Esophagus muscularis mucosa (tissue), 4 donors: ENCODE measurements around the gene TMEM151A. TPM values are rescaled to one million over a fixed set of nuclear protein-coding genes. Genes with fewer than 3 reads are reported as not detected.
A peak's percentile ranks its signal among the peaks of the same experiment; 100 is the strongest.

Experiments used
- DNase-seq: peaks from one replicate; pipeline ENCODE4 v3.0.0-alpha.2; 2017; ENCODE audit errors: extremely low spot score
- H3K27ac ChIP-seq, 4 donors: fragments of 200-600 bp; sonication (generic); replicated peaks in 1 of 4; 1 replicate in 3 of 4; 2 replicates in 1 of 4; pipeline ENCODE4 v1.5.1; 2016 to 2019; ENCODE audit warnings: mild to moderate bottlenecking in 1 of 4
- H3K27me3 ChIP-seq, 4 donors: fragments of 200-600 bp; sonication (generic); one replicate each; pipeline versions ENCODE4 v1.5.1 to v1.6.0; 2016 to 2019
- H3K36me3 ChIP-seq, 4 donors: fragments of 200-600 bp; sonication (generic); one replicate each; pipeline ENCODE4 v1.5.1; 2016 to 2019
- H3K4me1 ChIP-seq, 4 donors: fragments of 200-600 bp; sonication (generic); one replicate each; pipeline ENCODE4 v1.5.1; 2016 to 2019
- H3K4me3 ChIP-seq, 4 donors: fragments of 200-600 bp; sonication (generic); 1 replicate in 2 of 4; 2 replicates in 2 of 4; pipeline ENCODE4 v1.5.1; 2016 to 2019; ENCODE audit warnings: mild to moderate bottlenecking in 4 of 4, moderate library complexity in 1 of 4
- H3K9me3 ChIP-seq, 4 donors: fragments of 200-600 bp; sonication (generic); 1 replicate in 3 of 4; 2 replicates in 1 of 4; pipeline ENCODE4 v1.5.1; 2016 to 2019
- CTCF ChIP-seq, 3 experiments: fragments of 200-600 bp in 2 of 3; fragments of 450-650 bp in 1 of 3; sonication (generic) in 2 of 3; IDR thresholded peaks; one replicate each; pipeline ENCODE4 v1.5.1; 2017 to 2019; ENCODE audit warnings: antibody characterized with exemption in 3 of 3, mild to moderate bottlenecking in 2 of 3, moderate library complexity in 1 of 3
- EP300 ChIP-seq: sonication (generic); formaldehyde crosslinking; IDR thresholded peaks from one replicate; pipeline ENCODE4 v1.6.1; 2017; ENCODE audit warnings: antibody characterized with exemption
- POLR2A ChIP-seq: fragments of 450-650 bp; IDR thresholded peaks from one replicate; pipeline ENCODE4 v1.6.1; 2017; ENCODE audit warnings: antibody characterized with exemption, moderate library complexity, mild to moderate bottlenecking, low read depth
- POLR2AphosphoS5 ChIP-seq, 2 donors: sonication (generic); formaldehyde crosslinking; IDR thresholded peaks; one replicate each; pipeline ENCODE4 v1.6.1; 2017; ENCODE audit warnings: antibody characterized with exemption in 2 of 2
- WGBS: methylation state at CpG from one replicate; pipeline ENCODE4 v1.1.5; 2018; 5-methylcytosine and 5-hydroxymethylcytosine counted together
- intact Hi-C: fragments of 100-400 bp; cut with DNase I; formaldehyde crosslinking; loops from one replicate; pipeline ENCODE4 v1.15.1; 2023
- total RNA-seq, 4 donors: library from RNA; depleted of rRNA; stranded (reverse); fragments of >200 nt; gene quantifications; one replicate each; pipeline versions ENCODE4 v1.1.0 to v1.2.1, GENCODE V29; 2016

TMEM151A gene
- total RNA-seq, 4 donors from 2014 or later, result 0.42 to 0.71 (median 0.54) TPM

- Histone ChIP-seq H3K4me3 (peak overlapping the region; percentile 59 to 75 (median 62)), H3K27ac (peak overlapping the region; percentile 83 to 95 (median 89)), H3K36me3 (no peaks in the 10 kb centered on the region), H3K4me1 (peaks cover 24 to 51% (median 44%) of the 10 kb centered on the region in 4 donors), H3K9me3 (no peaks in the 10 kb centered on the region), H3K27me3 (peaks cover 0 to 3% (median 0%) of the 10 kb centered on the region in 4 donors)
- no peak for DNase-seq
- intact Hi-C loops, result loop anchor here (2.0 to 5.0 kb wide), 2 partner anchors 17 to 76 kb away; no protein-coding TSS in a partner anchor
- WGBS, result 30% methylated on average over 24 of the region's 26 CpGs
- TF ChIP-seq POLR2AphosphoS5 (IDR thresholded peaks at IDR 0.05) (no peak), POLR2A (no peak), CTCF (IDR thresholded peaks at IDR 0.05) (peak in 1 of 3 experiments; percentile 94)
Observed at GRCh38 chr11:66311470-66311964, 19.8 kb downstream of the TMEM151A start.

GRCh38 chr11:66311965-66312548 lies 20.4 kb downstream of the TMEM151A start:
- Histone ChIP-seq H3K9me3 (no peaks in the 10 kb centered on the region), H3K27me3 (peaks cover 0 to 8% (median 0%) of the 10 kb centered on the region in 4 donors), H3K27ac (peak overlapping the region; percentile 83 to 95 (median 89)), H3K4me1 (peaks cover 28 to 56% (median 49%) of the 10 kb centered on the region in 4 donors), H3K4me3 (peak overlapping the region; percentile 59 to 75 (median 62)), H3K36me3 (no peaks in the 10 kb centered on the region)
- TF ChIP-seq POLR2AphosphoS5 (IDR thresholded peaks at IDR 0.05) (peak; percentile 38 to 69), POLR2A (no peak), CTCF (IDR thresholded peaks at IDR 0.05) (peak in 2 of 3 experiments; percentile 94 to 99), EP300 (no peak)
- DNase-seq, result peak; percentile 97
- intact Hi-C loops, result loop anchor here (2.0 to 5.0 kb wide), 2 partner anchors 17 to 75 kb away; no protein-coding TSS in a partner anchor
- WGBS, result 0% methylated on average over 28 of the region's 44 CpGs

- H3K9me3 ChIP-seq, result no peaks in the 10 kb centered on the region
- H3K4me1 ChIP-seq, result peaks cover 35 to 63% (median 56%) of the 10 kb centered on the region in 4 donors
- peak overlapping the region; percentile 83 to 95 (median 89) for H3K27ac ChIP-seq
- TF ChIP-seq POLR2AphosphoS5 (IDR thresholded peaks at IDR 0.05) (peak; percentile 74 to 85), POLR2A (no peak)
- H3K27me3 ChIP-seq, result peaks cover 0 to 8% (median 0%) of the 10 kb centered on the region in 4 donors
- WGBS, result 7% methylated on average over 19 of the region's 52 CpGs
- H3K4me3 ChIP-seq, result peak overlapping the region; percentile 59 to 75 (median 62)
- intact Hi-C loops, result loop anchor here (5.0 kb wide), 1 partner anchor 75 kb away; no protein-coding TSS in a partner anchor
- no peaks in the 10 kb centered on the region for H3K36me3 ChIP-seq
- DNase-seq, result peak; percentile 100
Observed at GRCh38 chr11:66312549-66313320, 21.0 kb downstream of the TMEM151A start.

GRCh38 chr11:66313321-66314185 lies 21.9 kb downstream of the TMEM151A start:
- intact Hi-C loops, result loop anchor here (5.0 kb wide), 1 partner anchor 74 kb away; no protein-coding TSS in a partner anchor
- DNase-seq, result no peak
- Histone ChIP-seq H3K9me3 (no peaks in the 10 kb centered on the region), H3K27me3 (peaks cover 0 to 8% (median 0%) of the 10 kb centered on the region in 4 donors), H3K27ac (peak overlapping the region; percentile 83 to 95 (median 89)), H3K4me3 (peak overlapping the region; percentile 59 to 75 (median 62)), H3K4me1 (peaks cover 41 to 71% (median 64%) of the 10 kb centered on the region in 4 donors), H3K36me3 (no peaks in the 10 kb centered on the region)
- 40% methylated on average over 19 of the region's 38 CpGs for WGBS
- TF ChIP-seq CTCF (IDR thresholded peaks at IDR 0.05), result no peak
- no peak for TF ChIP-seq POLR2A
- no peak for TF ChIP-seq POLR2AphosphoS5 (IDR thresholded peaks at IDR 0.05)
- TF ChIP-seq EP300, result no peak
